Adrenal gland (tissue), 12 donors: ENCODE measurements around the gene IQGAP1. TPM values are rescaled to one million over a fixed set of nuclear protein-coding genes. Genes with fewer than 3 reads are reported as not detected.

Experiments
- DNase-seq, 7 donors: peaks; one replicate each; pipeline ENCODE4 v3.0.0-alpha.2; 2019 to 2020
- H3K27ac ChIP-seq, 5 donors: fragments of 200-600 bp; sonication (generic) in 4 of 5; 1 replicate in 3 of 5; 2 replicates in 2 of 5; pipeline versions ENCODE4 v1.5.1 to v1.8.0; 2016 to 2020; ENCODE audit warnings: mild to moderate bottlenecking in 1 of 5
- H3K27me3 ChIP-seq: fragments of 200-600 bp; 2 replicates; pipeline ENCODE4 v1.8.0; 2021
- H3K36me3 ChIP-seq, 2 donors: fragments of 200-600 bp; replicated peaks in 1 of 2; 1 replicate in 1 of 2; 2 replicates in 1 of 2; pipeline versions ENCODE4 v1.5.1 to v1.8.0; 2018 to 2022
- H3K4me1 ChIP-seq, 2 donors: fragments of 200-600 bp; replicated peaks in 1 of 2; 1 replicate in 1 of 2; 2 replicates in 1 of 2; pipeline versions ENCODE4 v1.5.1 to v1.8.0; 2018 to 2021
- H3K4me3 ChIP-seq, 4 donors: fragments of 200-600 bp; sonication (generic) in 3 of 4; one replicate each; pipeline ENCODE4 v1.5.1; 2016 to 2018
- H3K9me3 ChIP-seq, 3 donors: fragments of 200-600 bp; sonication (generic) in 1 of 3; replicated peaks in 1 of 3; 1 replicate in 2 of 3; 2 replicates in 1 of 3; pipeline versions ENCODE4 v1.5.1 to v1.8.0; 2016 to 2021
- CTCF ChIP-seq, 6 experiments: fragments of 450-650 bp in 4 of 6; fragments of 200-600 bp in 2 of 6; sonication (generic) in 1 of 6; IDR thresholded peaks; 1 replicate in 5 of 6; 2 replicates in 1 of 6; pipeline versions ENCODE4 v1.5.1 to v1.8.0; 2016 to 2021; ENCODE audit warnings: antibody characterized with exemption in 6 of 6, mild to moderate bottlenecking in 2 of 6, moderate library complexity in 1 of 6
- POLR2A ChIP-seq, 2 donors: fragments of 450-650 bp; IDR thresholded peaks; one replicate each; pipeline ENCODE4 v1.6.1; 2017; ENCODE audit warnings: antibody characterized with exemption in 2 of 2, mild to moderate bottlenecking in 2 of 2, moderate library complexity in 1 of 2
- WGBS, 4 donors: extraction: QIAGEN DNeasy Blood & Tissue Kit in 2 of 4; methylation state at CpG; one replicate each; pipeline versions ENCODE4 v1.1.5 to v1.1.7; 2013 to 2017; 5-methylcytosine and 5-hydroxymethylcytosine counted together
- intact Hi-C, 2 donors: fragments of 100-400 bp; cut with DNase I; formaldehyde crosslinking; loops; one replicate each; pipeline versions ENCODE4 v1.14.1 to v1.15.0; 2022 to 2023
- polyA plus RNA-seq, 3 donors: library from polyadenylated mRNA; stranded (reverse); fragments of 200-250 nt in 2 of 3; fragments of 350-450 nt in 1 of 3; fragmentation: Illumina TruSeq in 1 of 3; extraction: RNeasy Lipid Tissue Mini Kit (QIAGEN cat#74804) in 1 of 3; gene quantifications; one replicate each; pipeline ENCODE4 v1.2.3, GENCODE V29; 2013 to 2014
- total RNA-seq, 9 donors: library from RNA; depleted of rRNA in 4 of 9; stranded (reverse); fragments of >200 nt in 4 of 9; fragments of 120-200 nt in 1 of 9; fragmentation: NEBNext Ultra II Directional in 1 of 9; extraction: Animal tissue kit (Norgen Biotek cat#: 25700) in 1 of 9; gene quantifications; one replicate each; pipeline versions ENCODE4 v1.1.0 to v1.2.4, GENCODE V29; 2013 to 2023
- donor health status: healthy with polysubstance abuse.
- donor health status: Bipolar disorder and iron deficiency.
- donor health status: DM: yes; HTN: yes; CAD: no.
- donor health status: DM: no; HTN: no; CAD: no.
- donor health status: DM: no; HTN: no; CAD: no.
- donor health status: DM: yes; HTN: yes; CAD: no.

Gene IQGAP1
- total and polyA plus RNA-seq, 12 donors = 34.3 to 261 (median 150) TPM

DNA sequence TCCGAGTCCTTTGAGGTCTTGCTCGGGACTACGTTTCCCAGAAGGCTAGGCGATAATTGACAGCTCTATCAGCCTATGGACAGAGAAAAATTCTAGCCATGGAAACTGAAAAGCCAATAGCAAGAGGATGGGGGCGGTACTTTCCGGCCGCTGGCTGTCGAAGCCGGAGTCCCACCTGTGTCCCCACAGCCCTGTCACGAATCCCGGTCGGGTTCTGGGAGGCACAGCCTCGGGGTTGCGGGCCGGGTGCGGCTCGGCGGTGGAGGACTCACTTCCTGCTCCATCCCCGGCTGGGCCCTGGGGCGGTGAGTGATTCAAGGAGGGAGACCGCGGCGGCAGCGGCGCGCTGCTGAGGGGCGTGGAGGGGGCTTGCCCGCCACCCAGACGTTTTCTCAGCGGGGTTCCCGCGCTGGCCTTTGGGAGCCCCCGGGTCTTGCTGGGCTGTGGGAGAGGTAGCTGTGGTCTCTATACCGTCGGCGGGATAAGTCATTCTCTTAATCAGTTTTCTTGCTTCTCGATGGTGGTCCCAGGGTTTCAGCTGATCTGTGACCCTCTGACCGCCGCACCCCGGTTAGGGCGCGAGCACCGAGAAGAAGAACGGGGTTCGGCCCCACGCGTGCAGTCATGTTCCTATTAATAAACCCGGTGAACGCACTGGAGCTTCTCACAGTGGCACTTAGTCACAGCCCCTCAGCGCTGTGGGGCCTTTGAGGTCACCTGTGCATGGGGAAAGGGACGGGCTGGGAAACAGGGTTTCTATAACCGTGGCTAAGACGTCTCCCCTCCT, 35.7 kb upstream of the IQGAP1 start, which contains the start of gene ZNF774:
Gene ZNF774 (plus strand): TSS at position 178 of the 787 bp plus-strand sequence. CDS start 2,377 bp downstream, outside the sequence.
- H3K4me1 ChIP-seq = peaks cover 3 to 4% of the 10 kb centered on the region in 2 donors
- DNase-seq = peak; percentile 93 to 98 (median 96)
- 1 to 7% (median 1%) methylated on average over 6 to 53 of the region's 53 CpGs for WGBS, 4 donors
- TF ChIP-seq CTCF (IDR thresholded peaks at IDR 0.05) = no peak
- TF ChIP-seq POLR2A (IDR thresholded peaks at IDR 0.05) = peak; percentile 47 to 93
- intact Hi-C loops = no loop called here
- H3K27ac ChIP-seq = peak within 1 kb of the TSS in 3 of 5 donors; percentile 58 to 81 (median 81)
- H3K9me3 ChIP-seq = no peaks in the 10 kb centered on the region
- H3K36me3 ChIP-seq = no peaks in the 10 kb centered on the region
- H3K27me3 ChIP-seq = no peaks in the 10 kb centered on the region
- peak within 1 kb of the TSS; percentile 69 to 98 (median 90) for H3K4me3 ChIP-seq

DNA sequence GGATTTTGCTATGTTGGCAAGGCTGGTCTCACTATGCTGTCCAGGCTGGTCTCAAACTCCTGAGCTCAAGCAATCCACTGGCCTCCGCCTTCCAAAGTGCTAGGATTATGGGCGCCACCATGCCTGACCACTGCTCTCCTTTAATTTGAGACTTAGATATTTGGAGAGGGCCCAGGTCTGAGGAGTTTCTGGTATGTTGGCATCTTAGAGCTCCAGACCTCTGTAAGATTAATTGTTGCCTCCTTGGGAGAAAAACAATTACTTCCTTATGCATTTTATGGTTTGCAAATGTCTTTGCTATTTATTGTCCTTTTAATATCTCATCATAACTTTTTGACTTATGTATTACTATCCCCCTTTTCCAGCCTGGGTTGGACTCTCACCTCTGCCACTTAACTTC, 33.1 kb upstream of the IQGAP1 start:
- H3K4me1 ChIP-seq = peaks cover 3 to 4% of the 10 kb centered on the region in 2 donors
- intact Hi-C loops = no loop called here
- H3K27ac ChIP-seq = no peak overlapping the region
- no peak for DNase-seq
- H3K27me3 ChIP-seq = no peaks in the 10 kb centered on the region
- H3K9me3 ChIP-seq = no peaks in the 10 kb centered on the region
- TF ChIP-seq POLR2A (IDR thresholded peaks at IDR 0.05) = no peak
- no peak for TF ChIP-seq CTCF (IDR thresholded peaks at IDR 0.05)
- no peaks in the 10 kb centered on the region for H3K36me3 ChIP-seq
- no peak overlapping the region for H3K4me3 ChIP-seq
- WGBS, 4 donors = 93 to 100% (median 98%) methylated on average over 2 of the region's 2 CpGs

GRCh38 chr15:90358124-90359033, 29.7 kb upstream of the IQGAP1 start:
- no peaks in the 10 kb centered on the region for H3K9me3 ChIP-seq
- intact Hi-C loops = no loop called here
- TF ChIP-seq POLR2A (IDR thresholded peaks at IDR 0.05) = no peak
- TF ChIP-seq CTCF (IDR thresholded peaks at IDR 0.05) = no peak
- peaks cover 16 to 21% of the 10 kb centered on the region in 2 donors for H3K4me1 ChIP-seq
- DNase-seq = no peak
- peaks cover 0 to 7% of the 10 kb centered on the region in 2 donors for H3K36me3 ChIP-seq
- H3K27ac ChIP-seq = no peak overlapping the region
- 85 to 97% (median 91%) methylated on average over 8 of the region's 8 CpGs for WGBS, 4 donors
- no peak overlapping the region for H3K4me3 ChIP-seq
- no peaks in the 10 kb centered on the region for H3K27me3 ChIP-seq

- Histone ChIP-seq H3K27ac (no peak overlapping the region), H3K4me3 (no peak overlapping the region), H3K27me3 (no peaks in the 10 kb centered on the region), H3K9me3 (no peaks in the 10 kb centered on the region), H3K36me3 (peaks cover 0 to 7% of the 10 kb centered on the region in 2 donors), H3K4me1 (peaks cover 18 to 23% of the 10 kb centered on the region in 2 donors)
- intact Hi-C loops = loop anchor here in 1 of 2 donors (5.0 kb wide), 1 partner anchor 117 kb away; no protein-coding TSS in a partner anchor
- no peak for DNase-seq
- WGBS, 4 donors = 85 to 91% (median 88%) methylated on average over 14 of the region's 14 CpGs
- no peak for TF ChIP-seq CTCF (IDR thresholded peaks at IDR 0.05)
Measured at GRCh38 chr15:90360746-90361145, 27.3 kb upstream of the IQGAP1 start.
